IMR-90 (cell line): ENCODE data around the gene PLD1. TPM values are rescaled to one million over a fixed set of nuclear protein-coding genes. Genes with fewer than 3 reads are reported as not detected.
A peak's percentile ranks its signal among the peaks of the same experiment; 100 is the strongest.

Experiments used
- ATAC-seq: fragments of 200-7000 bp; cut with Tn5 transposase; 2 replicates; pipeline ENCODE4 v1.9.1; 2020; ENCODE audit warnings: low read depth, mild to moderate bottlenecking, moderate library complexity
- BruUV-seq: library from RNA; stranded (reverse); fragments of 400-500 nt; replicated peaks from 2 replicates; lab custom pipeline; 2021; lab: Mats Ljungman, UMichigan
- CTCF ChIA-PET: fragments of 300-600 bp; formaldehyde crosslinking; extraction: SDS; loops from one replicate; lab custom pipeline; 2021; ENCODE audit warnings: antibody characterized with exemption; lab: Yijun Ruan, JAX
- POLR2A ChIA-PET: fragments of 300-600 bp; sonication (Branson Sonifier 250); formaldehyde crosslinking; loops from one replicate; lab custom pipeline; 2022; ENCODE audit warnings: antibody characterized with exemption; ENCODE audit not compliant: unreplicated experiment; lab: Charles Lee
- DNase-seq: peaks from one replicate; pipeline ENCODE4 v3.0.0; 2013
- H2AFZ ChIP-seq: replicated peaks from 2 replicates; pipeline ENCODE3; 2013; ENCODE audit warnings: low read length, mild to moderate bottlenecking; ENCODE audit not compliant: poor library complexity
- H2AK5ac ChIP-seq: 2 replicates; pipeline ENCODE4 v1.6.1; 2013; ENCODE audit warnings: low read depth, low read length, inconsistent platforms
- H2AK9ac ChIP-seq: replicated peaks from 2 replicates; pipeline ENCODE3; 2013; ENCODE audit warnings: mild to moderate bottlenecking, low read depth, low read length, moderate library complexity; ENCODE audit not compliant: poor library complexity
- H2BK120ac ChIP-seq: 2 replicates; pipeline ENCODE4 v1.6.1; 2013; ENCODE audit warnings: low read depth, low read length, inconsistent platforms
- H2BK15ac ChIP-seq: 3 replicates; pipeline ENCODE4 v1.6.1; 2013; ENCODE audit warnings: low read depth, low read length, inconsistent platforms
- H2BK20ac ChIP-seq: 2 replicates; pipeline ENCODE4 v1.6.1; 2013; ENCODE audit warnings: low read depth, mild to moderate bottlenecking, inconsistent platforms, low read length, moderate library complexity
- H2BK5ac ChIP-seq: 2 replicates; pipeline ENCODE4 v1.6.1; 2013; ENCODE audit warnings: mild to moderate bottlenecking, low read depth, low read length, inconsistent platforms; ENCODE audit not compliant: poor library complexity, severe bottlenecking
- H3K14ac ChIP-seq: replicated peaks from 2 replicates; pipeline ENCODE4 v1.6.1; 2013; ENCODE audit warnings: low read depth, low read length, inconsistent platforms
- H3K18ac ChIP-seq: 2 replicates; pipeline ENCODE4 v1.6.1; 2013; ENCODE audit warnings: low read depth, low read length, control low read depth
- H3K23ac ChIP-seq: 2 replicates; pipeline ENCODE4 v1.6.1; 2013; ENCODE audit warnings: low read depth, low read length, inconsistent platforms
- H3K27ac ChIP-seq: 2 replicates; pipeline ENCODE4 v1.5.1; 2013; ENCODE audit warnings: mild to moderate bottlenecking, control low read depth, low read length; ENCODE audit not compliant: insufficient read depth
- H3K27me3 ChIP-seq: 2 replicates; pipeline ENCODE4 v1.6.1; 2013; ENCODE audit warnings: low read length; ENCODE audit not compliant: control insufficient read depth, insufficient read depth
- H3K36me3 ChIP-seq: 2 replicates; pipeline ENCODE4 v1.6.1; 2013; ENCODE audit warnings: low read length, mixed read lengths; ENCODE audit not compliant: control insufficient read depth, insufficient read depth
- H3K4ac ChIP-seq: 2 replicates; pipeline ENCODE4 v1.6.1; 2013; ENCODE audit warnings: low read depth, low read length, inconsistent platforms
- H3K4me1 ChIP-seq: 2 replicates; pipeline ENCODE4 v1.6.1; 2013; ENCODE audit warnings: low read length, mixed read lengths; ENCODE audit not compliant: control insufficient read depth, insufficient read depth
- H3K4me2 ChIP-seq: 2 replicates; pipeline ENCODE4 v1.6.1; 2013; ENCODE audit warnings: low read depth, mild to moderate bottlenecking, control low read depth, low read length, moderate library complexity
- H3K4me3 ChIP-seq: 2 replicates; pipeline ENCODE4 v1.5.1; 2013; ENCODE audit warnings: low read depth, mild to moderate bottlenecking, control low read depth, low read length, moderate library complexity; ENCODE audit not compliant: insufficient read depth
- H3K56ac ChIP-seq: 2 replicates; pipeline ENCODE4 v1.6.1; 2013; ENCODE audit warnings: low read length, inconsistent platforms; ENCODE audit not compliant: insufficient read depth; ENCODE audit errors: extremely low read depth
- H3K79me1 ChIP-seq, 2 experiments: 2 replicates each; pipeline ENCODE4 v1.6.1; 2013; ENCODE audit warnings: low read length in 2 of 2, inconsistent platforms in 1 of 2, low read depth in 1 of 2
- H3K9ac ChIP-seq: 2 replicates; pipeline ENCODE4 v1.6.1; 2013; ENCODE audit warnings: low read depth, low read length, control low read depth
- H3K9me1 ChIP-seq: 2 replicates; pipeline ENCODE4 v1.6.1; 2013; ENCODE audit warnings: low read length, inconsistent platforms; ENCODE audit not compliant: insufficient read depth
- H3K9me3 ChIP-seq: 2 replicates; pipeline ENCODE4 v1.6.1; 2013; ENCODE audit warnings: low read length; ENCODE audit not compliant: control insufficient read depth, insufficient read depth
- H4K20me1 ChIP-seq: 2 replicates; pipeline ENCODE4 v1.6.1; 2013; ENCODE audit warnings: low read length, inconsistent platforms; ENCODE audit not compliant: insufficient read depth
- H4K5ac ChIP-seq: 2 replicates; pipeline ENCODE4 v1.6.1; 2013; ENCODE audit warnings: mild to moderate bottlenecking, low read depth, low read length, control low read depth
- H4K8ac ChIP-seq, 2 experiments: 2 replicates each; pipeline ENCODE4 v1.6.1; 2013; ENCODE audit warnings: low read depth in 2 of 2, low read length in 2 of 2, control low read depth in 1 of 2, inconsistent platforms in 1 of 2
- H4K91ac ChIP-seq: 2 replicates; pipeline ENCODE4 v1.6.1; 2013; ENCODE audit warnings: low read depth, low read length, inconsistent platforms; ENCODE audit not compliant: insufficient read depth
- BHLHE40 ChIP-seq: fragments of 150-350 bp; IDR thresholded peaks from 2 replicates; pipeline ENCODE4 v1.6.1; 2016; ENCODE audit warnings: mild to moderate bottlenecking, low read depth, low read length
- CEBPB ChIP-seq: IDR thresholded peaks from 2 replicates; pipeline ENCODE4 v1.6.1; 2012; ENCODE audit warnings: low read depth, low read length, improper control_type of control experiment
- CHD1 ChIP-seq: IDR thresholded peaks from 2 replicates; pipeline ENCODE4 v1.6.1; 2012; ENCODE audit warnings: low read depth, low read length, improper control_type of control experiment
- CTCF ChIP-seq: conservative IDR thresholded peaks from 2 replicates; pipeline ENCODE4 v1.5.1; 2012; ENCODE audit warnings: mild to moderate bottlenecking, low read depth, low read length, improper control_type of control experiment
- ELK1 ChIP-seq: fragments of 150-350 bp; IDR thresholded peaks from 2 replicates; pipeline ENCODE4 v1.6.1; 2016; ENCODE audit warnings: low read depth, mild to moderate bottlenecking, low read length, moderate library complexity, borderline replicate concordance
- FOS ChIP-seq: fragments of 150-350 bp; IDR thresholded peaks from 2 replicates; pipeline ENCODE4 v1.6.1; 2016; ENCODE audit warnings: low read depth, low read length
- MAFK ChIP-seq: IDR thresholded peaks from 2 replicates; pipeline ENCODE4 v1.6.1; 2012; ENCODE audit warnings: low read depth, low read length, improper control_type of control experiment
- MAZ ChIP-seq: IDR thresholded peaks from 2 replicates; pipeline ENCODE4 v1.6.1; 2012; ENCODE audit warnings: low read depth, mild to moderate bottlenecking, low read length, improper control_type of control experiment, moderate library complexity, borderline replicate concordance
- MXI1 ChIP-seq: IDR thresholded peaks from 2 replicates; pipeline ENCODE4 v1.6.1; 2012; ENCODE audit warnings: low read depth, mild to moderate bottlenecking, low read length, moderate library complexity, borderline replicate concordance
- POLR2A ChIP-seq: IDR thresholded peaks from 2 replicates; pipeline ENCODE4 v1.6.1; 2012; ENCODE audit warnings: mild to moderate bottlenecking, low read depth, low read length
- RAD21 ChIP-seq: IDR thresholded peaks from 2 replicates; pipeline ENCODE4 v1.6.1; 2012; ENCODE audit warnings: low read length, improper control_type of control experiment
- RCOR1 ChIP-seq: IDR thresholded peaks from 2 replicates; pipeline ENCODE4 v1.6.1; 2012; ENCODE audit warnings: mild to moderate bottlenecking, low read length, improper control_type of control experiment; ENCODE audit not compliant: insufficient replicate concordance
- RFX5 ChIP-seq: IDR thresholded peaks from 2 replicates; pipeline ENCODE4 v1.8.0; 2012; ENCODE audit warnings: low read depth, mild to moderate bottlenecking, low read length, moderate library complexity
- SMC3 ChIP-seq: fragments of 150-350 bp; IDR thresholded peaks from 2 replicates; pipeline ENCODE4 v1.6.1; 2016; ENCODE audit warnings: low read depth, mild to moderate bottlenecking, antibody characterized with exemption, low read length, moderate library complexity
- USF2 ChIP-seq: fragments of 150-350 bp; IDR thresholded peaks from 2 replicates; pipeline ENCODE4 v1.6.1; 2017; ENCODE audit warnings: mild to moderate bottlenecking, antibody characterized with exemption, low read length, low read depth
- WGBS, 2 experiments: methylation state at CpG; one replicate each; pipeline versions ENCODE4 v1.1.5 to v1.1.7; 2013; ENCODE audit warnings: missing lambda C conversion rate in 2 of 2; ENCODE audit not compliant: insufficient read length in 1 of 2; ENCODE audit errors: extremely low coverage in 2 of 2; 5-methylcytosine and 5-hydroxymethylcytosine counted together
- dilution Hi-C: fragments of 300-500 bp; cut with HindIII; formaldehyde crosslinking; loops from one replicate; pipeline ENCODE4 v1.14.3; 2018; ENCODE audit warnings: low sequenced_read_pairs; ENCODE audit not compliant: unreplicated experiment
- in situ Hi-C: fragments of 300-500 bp; cut with MboI; formaldehyde crosslinking; loops from 3 replicates; pipeline ENCODE4 v1.14.3; 2019; ENCODE audit warnings: low sequenced_read_pairs, inconsistent platforms, mixed read lengths
- intact Hi-C: fragments of 100-400 bp; cut with micrococcal nuclease; formaldehyde crosslinking; loops from 2 replicates; pipeline ENCODE4 v1.10.0; 2022
- polyA plus RNA-seq, 3 experiments: library from polyadenylated mRNA; depleted of rRNA; stranded (reverse); fragments of >200 nt; gene quantifications; 2 replicates each; pipeline ENCODE4 v1.2.3, GENCODE V29; 2012; ENCODE audit warnings: low replicate concordance in 1 of 3
- total RNA-seq: library from RNA; depleted of rRNA; stranded (reverse); fragments of >200 nt; gene quantifications from 2 replicates; pipeline ENCODE4 v1.2.3, GENCODE V29; 2012

PLD1 gene
- total and polyA plus RNA-seq, 2 of the 4 experiments (the other 2 are of a cell fraction): 3.3 to 9.7 TPM

GRCh38 chr3:171566803-171567422 lies 243.4 kb downstream of the PLD1 start:
- H3K9ac ChIP-seq: no peak overlapping the region
- CTCF ChIA-PET: interaction anchor here (1.1 to 2.3 kb wide), 6 partner anchors 9 to 605 kb away, joined by 3 to 11 read pairs (median 5); no protein-coding TSS in a partner anchor
- H3K4me1 ChIP-seq: peaks cover 3% of the 10 kb centered on the region
- no peak overlapping the region for H3K4me2 ChIP-seq
- no peak overlapping the region for H3K56ac ChIP-seq
- H2BK120ac ChIP-seq: no peak overlapping the region
- no peak overlapping the region for H2BK5ac ChIP-seq
- no peak overlapping the region for H4K8ac ChIP-seq
- peaks cover 3% of the 10 kb centered on the region; the same call in 1 of the 2 replicates for H3K27me3 ChIP-seq
- H3K4me3 ChIP-seq: no peak overlapping the region
- H2AFZ ChIP-seq: no peak overlapping the region
- BruUV-seq: no TSS peak
- H3K4ac ChIP-seq: no peak overlapping the region
- H3K18ac ChIP-seq: no peak overlapping the region
- no peak overlapping the region for H3K27ac ChIP-seq
- no peak overlapping the region for H2AK5ac ChIP-seq
- in situ Hi-C loops (loop anchor here (5.0 to 10.0 kb wide), 3 partner anchors 380 to 605 kb away; no protein-coding TSS in a partner anchor), dilution Hi-C loops (no loop called here), intact Hi-C loops (loop anchor here (1.0 kb wide), 3 partner anchors 380 to 606 kb away; no protein-coding TSS in a partner anchor)
- WGBS, 2 experiments: no CpG with 5 or more reads among the region's 4 CpGs
- POLR2A ChIA-PET: no interaction called here
- peaks cover 2% of the 10 kb centered on the region; the same call in 1 of the 2 replicates for H3K9me3 ChIP-seq
- H4K20me1 ChIP-seq: no peaks in the 10 kb centered on the region
- H4K91ac ChIP-seq: no peak overlapping the region
- H2BK20ac ChIP-seq: no peak overlapping the region
- ATAC-seq (peak; percentile 68; the same call in 1 of the 2 replicates), DNase-seq (peak; percentile 46)
- no peak overlapping the region for H2AK9ac ChIP-seq
- no peak overlapping the region for H4K5ac ChIP-seq
- H3K9me1 ChIP-seq: no peaks in the 10 kb centered on the region
- H3K23ac ChIP-seq: no peak overlapping the region
- H3K14ac ChIP-seq: no peak overlapping the region
- no peaks in the 10 kb centered on the region for H3K36me3 ChIP-seq
- H3K79me1 ChIP-seq: no peaks in the 10 kb centered on the region
- no peak overlapping the region for H2BK15ac ChIP-seq
- peak; percentile 83 for TF ChIP-seq CTCF
- no peak for TF ChIP-seq CEBPB
- TF ChIP-seq POLR2A: no peak
- TF ChIP-seq MAFK: no peak
- no peak for TF ChIP-seq RCOR1
- TF ChIP-seq FOS: no peak
- no peak for TF ChIP-seq CHD1
- no peak for TF ChIP-seq USF2
- TF ChIP-seq RAD21: peak; percentile 90
- TF ChIP-seq MXI1: no peak
- no peak for TF ChIP-seq BHLHE40
- TF ChIP-seq SMC3: peak; percentile 85
- no peak for TF ChIP-seq MAZ
- TF ChIP-seq ELK1: no peak
- TF ChIP-seq RFX5: no peak
